GM06990 (cell line): ENCODE data around the gene USP34.

Experiments
- DNase-seq: peaks from one replicate; pipeline ENCODE4 v3.0.0-alpha.2; 2011; ENCODE audit not compliant: insufficient read length; ENCODE audit errors: extremely low read depth
- H3K27me3 ChIP-seq: replicated peaks from 2 replicates; pipeline ENCODE4 v1.6.0; 2011; ENCODE audit warnings: low read length; ENCODE audit not compliant: control insufficient read depth, insufficient read depth
- H3K36me3 ChIP-seq: 2 replicates; pipeline ENCODE4 v1.5.1; 2011; ENCODE audit warnings: low read length; ENCODE audit not compliant: control insufficient read depth, insufficient read depth
- H3K4me3 ChIP-seq: replicated peaks from 2 replicates; pipeline ENCODE4 v1.5.1; 2011; ENCODE audit warnings: low read depth, mild to moderate bottlenecking, control low read depth, low read length
- CTCF ChIP-seq: IDR thresholded peaks from 2 replicates; pipeline ENCODE4 v1.5.1; 2011; ENCODE audit warnings: low read length, control low read depth, mild to moderate bottlenecking, inconsistent platforms; ENCODE audit not compliant: insufficient read depth, poor library complexity, severe bottlenecking

Gene USP34

GRCh38 chr2:61241266-61241665 lies 229.6 kb downstream of the USP34 start:
- Histone ChIP-seq H3K4me3 (no peak overlapping the region), H3K36me3 (peaks cover 3% of the 10 kb centered on the region), H3K27me3 (no peaks in the 10 kb centered on the region)
- no peak for DNase-seq
- no peak for TF ChIP-seq CTCF

- Histone ChIP-seq H3K4me3 (no peak overlapping the region), H3K36me3 (peaks cover 2% of the 10 kb centered on the region), H3K27me3 (no peaks in the 10 kb centered on the region)
- TF ChIP-seq CTCF = no peak
- no peak for DNase-seq
Measured at GRCh38 chr2:61238219-61239012, 232.5 kb downstream of the USP34 start.

- H3K36me3 ChIP-seq = peaks cover 2% of the 10 kb centered on the region
- no peak for TF ChIP-seq CTCF
- H3K27me3 ChIP-seq = no peaks in the 10 kb centered on the region
- DNase-seq = no peak
- no peak overlapping the region for H3K4me3 ChIP-seq
Measured at GRCh38 chr2:61235716-61236115, 235.2 kb downstream of the USP34 start.

- no peak for DNase-seq
- Histone ChIP-seq H3K4me3 (no peak overlapping the region), H3K36me3 (no peaks in the 10 kb centered on the region; the same call in none of the 2 replicates), H3K27me3 (no peaks in the 10 kb centered on the region)
- TF ChIP-seq CTCF = no peak
Measured at GRCh38 chr2:61233581-61233980, 237.3 kb downstream of the USP34 start.

- no peaks in the 10 kb centered on the region; the same call in none of the 2 replicates for H3K36me3 ChIP-seq
Measured at GRCh38 chr2:61229936-61230335, 241.0 kb downstream of the USP34 start.

More at GRCh38 chr2:61229936-61230335, 241.0 kb downstream of the USP34 start:
- no peak overlapping the region for H3K4me3 ChIP-seq
- no peak for DNase-seq
- no peaks in the 10 kb centered on the region for H3K27me3 ChIP-seq
- no peak for TF ChIP-seq CTCF
